Liver (tissue), 9 donors: ENCODE results near the gene SMIM27. TPM values are rescaled to one million over a fixed set of nuclear protein-coding genes. Genes with fewer than 3 reads are reported as not detected.
A peak's percentile ranks its signal among the peaks of the same experiment; 100 is the strongest.

Experiments used
- DNase-seq: peaks from one replicate; pipeline ENCODE4 v3.0.0-alpha.2; 2017; ENCODE audit warnings: low spot score
- H3K27ac ChIP-seq, 2 donors: one replicate each; pipeline ENCODE4 v1.7.0; 2013; ENCODE audit warnings: inconsistent platforms in 2 of 2, low read length in 2 of 2, control low read depth in 1 of 2, low read depth in 1 of 2, mild to moderate bottlenecking in 1 of 2
- H3K27me3 ChIP-seq, 4 donors: one replicate each; pipeline versions ENCODE4 v1.6.1 to v1.7.0; 2013; ENCODE audit warnings: low read length in 3 of 4, inconsistent platforms in 1 of 4, mild to moderate bottlenecking in 1 of 4, moderate library complexity in 1 of 4; ENCODE audit not compliant: control insufficient read depth in 4 of 4, insufficient read depth in 4 of 4
- H3K36me3 ChIP-seq, 4 donors: one replicate each; pipeline versions ENCODE4 v1.6.1 to v1.7.0; 2013; ENCODE audit warnings: low read length in 3 of 4, mild to moderate bottlenecking in 3 of 4, low read depth in 1 of 4, moderate library complexity in 1 of 4; ENCODE audit not compliant: control insufficient read depth in 4 of 4, insufficient read depth in 3 of 4
- H3K4me1 ChIP-seq, 4 donors: one replicate each; pipeline versions ENCODE4 v1.6.1 to v1.7.0; 2013; ENCODE audit warnings: low read length in 3 of 4, mild to moderate bottlenecking in 3 of 4, moderate library complexity in 1 of 4; ENCODE audit not compliant: control insufficient read depth in 4 of 4, insufficient read depth in 4 of 4
- H3K4me3 ChIP-seq, 3 donors: one replicate each; pipeline versions ENCODE4 v1.6.1 to v1.7.0; 2013; ENCODE audit warnings: low read length in 3 of 3, control low read depth in 1 of 3, low read depth in 1 of 3, mild to moderate bottlenecking in 1 of 3
- H3K9ac ChIP-seq, 2 donors: one replicate each; pipeline ENCODE4 v1.7.0; 2013; ENCODE audit warnings: low read length in 2 of 2, mild to moderate bottlenecking in 2 of 2, moderate library complexity in 2 of 2, control low read depth in 1 of 2, low read depth in 1 of 2
- H3K9me3 ChIP-seq, 4 donors: one replicate each; pipeline versions ENCODE4 v1.6.1 to v1.7.0; 2013; ENCODE audit warnings: low read length in 3 of 4; ENCODE audit not compliant: control insufficient read depth in 4 of 4
- EGR1 ChIP-seq, 2 donors: IDR thresholded peaks; 2 replicates each; pipeline ENCODE4 v1.6.1; 2016 to 2018; ENCODE audit warnings: antibody characterized with exemption in 2 of 2, low read depth in 2 of 2
- FOXA1 ChIP-seq: IDR thresholded peaks from 2 replicates; pipeline ENCODE4 v1.6.1; 2016; ENCODE audit warnings: antibody characterized with exemption
- FOXA2 ChIP-seq: IDR thresholded peaks from 2 replicates; pipeline ENCODE4 v1.6.1; 2016; ENCODE audit warnings: antibody characterized with exemption
- GABPA ChIP-seq, 2 donors: IDR thresholded peaks in 1 of 2; conservative IDR thresholded peaks in 1 of 2; 2 replicates each; pipeline ENCODE4 v1.6.1; 2016; ENCODE audit warnings: antibody characterized with exemption in 2 of 2, mild to moderate bottlenecking in 1 of 2, moderate library complexity in 1 of 2
- HNF4A ChIP-seq, 2 donors: conservative IDR thresholded peaks; 2 replicates each; pipeline ENCODE4 v1.6.1; 2016; ENCODE audit warnings: antibody characterized with exemption in 2 of 2, mild to moderate bottlenecking in 2 of 2
- HNF4G ChIP-seq: IDR thresholded peaks from 2 replicates; pipeline ENCODE4 v1.6.1; 2016; ENCODE audit warnings: antibody characterized with exemption
- JUND ChIP-seq, 2 donors: IDR thresholded peaks; 2 replicates each; pipeline ENCODE4 v1.6.1; 2016; ENCODE audit warnings: antibody characterized with exemption in 2 of 2
- NR2F2 ChIP-seq: IDR thresholded peaks from 2 replicates; pipeline ENCODE4 v1.6.1; 2016; ENCODE audit warnings: antibody characterized with exemption
- RAD21 ChIP-seq, 2 donors: IDR thresholded peaks; 2 replicates each; pipeline ENCODE4 v1.6.1; 2016; ENCODE audit warnings: antibody characterized with exemption in 2 of 2, mild to moderate bottlenecking in 2 of 2
- RXRA ChIP-seq, 2 donors: IDR thresholded peaks; 2 replicates each; pipeline ENCODE4 v1.6.1; 2017 to 2018; ENCODE audit warnings: antibody characterized with exemption in 2 of 2, mild to moderate bottlenecking in 1 of 2
- SP1 ChIP-seq: IDR thresholded peaks from 2 replicates; pipeline ENCODE4 v1.6.1; 2018; ENCODE audit warnings: antibody characterized with exemption, mild to moderate bottlenecking
- TAF1 ChIP-seq: conservative IDR thresholded peaks from 2 replicates; pipeline ENCODE4 v1.6.1; 2016; ENCODE audit warnings: antibody characterized with exemption, mild to moderate bottlenecking
- YY1 ChIP-seq: IDR thresholded peaks from 2 replicates; pipeline ENCODE4 v1.6.1; 2016; ENCODE audit warnings: antibody characterized with exemption, mild to moderate bottlenecking
- WGBS: extraction: QIAGEN DNeasy Blood & Tissue Kit; methylation state at CpG from one replicate; pipeline ENCODE4 v1.1.7; 2013; 5-methylcytosine and 5-hydroxymethylcytosine counted together
- polyA plus RNA-seq, 2 donors: library from polyadenylated mRNA; stranded (reverse) in 1 of 2; unstranded in 1 of 2; fragments of 200-250 nt in 1 of 2; fragments of >200 nt in 1 of 2; fragmentation: Nextera tagmentation in 1 of 2; extraction: Ambion mirVana in 1 of 2; gene quantifications; one replicate each; pipeline versions ENCODE4 v1.2.1 to v1.2.3, GENCODE V29; 2013 to 2015
- total RNA-seq, 2 donors: library from RNA; depleted of rRNA; stranded (reverse); fragments of >200 nt; gene quantifications; one replicate each; pipeline ENCODE4 v1.2.3, GENCODE V29; 2014
- TF ChIP-seq, protein P1 (sequence below): IDR thresholded peaks from 2 replicates; pipeline ENCODE4 v1.6.1; 2016; ENCODE audit warnings: antibody characterized with exemption
- TF ChIP-seq, protein P2 (sequence below): IDR thresholded peaks from 2 replicates; pipeline ENCODE4 v1.6.1; 2016; ENCODE audit warnings: antibody characterized with exemption
- TF ChIP-seq, protein P3 (sequence below): fragments of 150-350 bp; IDR thresholded peaks from 2 replicates; pipeline ENCODE4 v1.5.1; 2017; ENCODE audit warnings: improper control_type of control experiment, low read depth, low read length; ENCODE audit not compliant: missing input control
- TF ChIP-seq, protein P4 (sequence below): IDR thresholded peaks from 2 replicates; pipeline ENCODE4 v1.6.1; 2016; ENCODE audit warnings: antibody characterized with exemption, mild to moderate bottlenecking
- TF ChIP-seq, protein P5 (sequence below): IDR thresholded peaks from 2 replicates; pipeline ENCODE4 v1.6.1; 2016; ENCODE audit warnings: antibody characterized with exemption
- donor health status: healthy.
- donor health status: healthy.
- donor health status: healthy.
- donor health status: healthy.
- donor health status: healthy.

Gene SMIM27
- total and polyA plus RNA-seq, 4 donors: 1.0 to 17.0 (median 4.4) TPM

DNA sequence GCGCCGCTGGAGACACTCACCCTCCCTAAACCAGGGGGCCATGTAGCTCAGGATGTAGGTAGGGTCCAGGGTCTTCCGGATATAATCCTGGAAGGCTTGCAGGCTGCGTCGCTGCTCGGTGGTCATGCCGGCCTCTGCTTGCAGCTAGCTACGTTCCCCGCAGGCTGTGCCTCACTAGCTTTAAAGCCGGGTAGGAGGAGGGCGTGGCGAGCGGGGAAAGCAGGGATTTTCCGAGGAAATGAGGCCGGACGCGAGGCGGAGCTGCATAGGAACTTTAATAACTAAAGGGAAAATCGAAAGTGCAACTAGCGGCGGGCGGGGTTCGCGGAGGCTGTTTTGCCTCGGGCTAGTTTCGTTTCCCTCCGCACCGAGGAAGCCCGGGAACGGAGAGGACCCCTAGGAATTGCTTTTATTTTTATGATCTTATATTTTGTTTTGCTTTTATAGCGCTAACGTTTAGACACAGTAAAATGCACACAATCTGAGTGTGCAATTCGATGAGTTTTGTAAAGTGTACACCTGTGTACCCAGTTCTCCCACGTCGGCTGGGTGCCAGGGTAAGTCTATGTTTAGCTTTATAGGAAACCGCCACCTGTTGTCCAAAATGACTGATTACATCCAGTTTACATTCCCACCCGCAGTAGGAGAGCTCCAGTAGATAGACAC is 26.0 kb upstream of the SMIM27 start, which contains the start of gene RIGI:
RIGI (minus strand) TSS at position 156 of the 666 bp plus-strand sequence; CDS start at position 126, 30 bp downstream.
- DNase-seq: peak; percentile 81
- under 1% methylated on average over 37 of the region's 37 CpGs for WGBS
- TF ChIP-seq, protein P1, sequence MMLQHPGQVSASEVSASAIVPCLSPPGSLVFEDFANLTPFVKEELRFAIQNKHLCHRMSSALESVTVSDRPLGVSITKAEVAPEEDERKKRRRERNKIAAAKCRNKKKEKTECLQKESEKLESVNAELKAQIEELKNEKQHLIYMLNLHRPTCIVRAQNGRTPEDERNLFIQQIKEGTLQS: no peak
- TF ChIP-seq EGR1 (IDR thresholded peaks at IDR 0.05; ENCODE audit: low read depth in 2 of 2) (peak; percentile 65 to 82), JUND (IDR thresholded peaks at IDR 0.05) (no peak), YY1 (peak; percentile 73), FOXA2 (peak; percentile 50), NR2F2 (peak; percentile 42), RXRA (IDR thresholded peaks at IDR 0.05) (peak; percentile 58 to 60), FOXA1 (peak; percentile 20), TAF1 (peak; percentile 56), SP1 (peak; percentile 71), HNF4A (conservative IDR thresholded peaks at IDR 0.05) (peak; percentile 9 to 54), HNF4G (no peak), RAD21 (IDR thresholded peaks at IDR 0.05) (peak; percentile 76 to 81), GABPA (IDR thresholded peaks at IDR 0.05 in 1 of 2, conservative IDR thresholded peaks at IDR 0.05 in 1 of 2) (peak in 1 of 2 donors; percentile 60)
- TF ChIP-seq, protein P2, sequence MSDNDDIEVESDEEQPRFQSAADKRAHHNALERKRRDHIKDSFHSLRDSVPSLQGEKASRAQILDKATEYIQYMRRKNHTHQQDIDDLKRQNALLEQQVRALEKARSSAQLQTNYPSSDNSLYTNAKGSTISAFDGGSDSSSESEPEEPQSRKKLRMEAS: peak; percentile 97
- TF ChIP-seq, protein P3, sequence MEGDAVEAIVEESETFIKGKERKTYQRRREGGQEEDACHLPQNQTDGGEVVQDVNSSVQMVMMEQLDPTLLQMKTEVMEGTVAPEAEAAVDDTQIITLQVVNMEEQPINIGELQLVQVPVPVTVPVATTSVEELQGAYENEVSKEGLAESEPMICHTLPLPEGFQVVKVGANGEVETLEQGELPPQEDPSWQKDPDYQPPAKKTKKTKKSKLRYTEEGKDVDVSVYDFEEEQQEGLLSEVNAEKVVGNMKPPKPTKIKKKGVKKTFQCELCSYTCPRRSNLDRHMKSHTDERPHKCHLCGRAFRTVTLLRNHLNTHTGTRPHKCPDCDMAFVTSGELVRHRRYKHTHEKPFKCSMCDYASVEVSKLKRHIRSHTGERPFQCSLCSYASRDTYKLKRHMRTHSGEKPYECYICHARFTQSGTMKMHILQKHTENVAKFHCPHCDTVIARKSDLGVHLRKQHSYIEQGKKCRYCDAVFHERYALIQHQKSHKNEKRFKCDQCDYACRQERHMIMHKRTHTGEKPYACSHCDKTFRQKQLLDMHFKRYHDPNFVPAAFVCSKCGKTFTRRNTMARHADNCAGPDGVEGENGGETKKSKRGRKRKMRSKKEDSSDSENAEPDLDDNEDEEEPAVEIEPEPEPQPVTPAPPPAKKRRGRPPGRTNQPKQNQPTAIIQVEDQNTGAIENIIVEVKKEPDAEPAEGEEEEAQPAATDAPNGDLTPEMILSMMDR: peak; percentile 61
- TF ChIP-seq, protein P4, sequence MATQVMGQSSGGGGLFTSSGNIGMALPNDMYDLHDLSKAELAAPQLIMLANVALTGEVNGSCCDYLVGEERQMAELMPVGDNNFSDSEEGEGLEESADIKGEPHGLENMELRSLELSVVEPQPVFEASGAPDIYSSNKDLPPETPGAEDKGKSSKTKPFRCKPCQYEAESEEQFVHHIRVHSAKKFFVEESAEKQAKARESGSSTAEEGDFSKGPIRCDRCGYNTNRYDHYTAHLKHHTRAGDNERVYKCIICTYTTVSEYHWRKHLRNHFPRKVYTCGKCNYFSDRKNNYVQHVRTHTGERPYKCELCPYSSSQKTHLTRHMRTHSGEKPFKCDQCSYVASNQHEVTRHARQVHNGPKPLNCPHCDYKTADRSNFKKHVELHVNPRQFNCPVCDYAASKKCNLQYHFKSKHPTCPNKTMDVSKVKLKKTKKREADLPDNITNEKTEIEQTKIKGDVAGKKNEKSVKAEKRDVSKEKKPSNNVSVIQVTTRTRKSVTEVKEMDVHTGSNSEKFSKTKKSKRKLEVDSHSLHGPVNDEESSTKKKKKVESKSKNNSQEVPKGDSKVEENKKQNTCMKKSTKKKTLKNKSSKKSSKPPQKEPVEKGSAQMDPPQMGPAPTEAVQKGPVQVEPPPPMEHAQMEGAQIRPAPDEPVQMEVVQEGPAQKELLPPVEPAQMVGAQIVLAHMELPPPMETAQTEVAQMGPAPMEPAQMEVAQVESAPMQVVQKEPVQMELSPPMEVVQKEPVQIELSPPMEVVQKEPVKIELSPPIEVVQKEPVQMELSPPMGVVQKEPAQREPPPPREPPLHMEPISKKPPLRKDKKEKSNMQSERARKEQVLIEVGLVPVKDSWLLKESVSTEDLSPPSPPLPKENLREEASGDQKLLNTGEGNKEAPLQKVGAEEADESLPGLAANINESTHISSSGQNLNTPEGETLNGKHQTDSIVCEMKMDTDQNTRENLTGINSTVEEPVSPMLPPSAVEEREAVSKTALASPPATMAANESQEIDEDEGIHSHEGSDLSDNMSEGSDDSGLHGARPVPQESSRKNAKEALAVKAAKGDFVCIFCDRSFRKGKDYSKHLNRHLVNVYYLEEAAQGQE: peak; percentile 80
- TF ChIP-seq, protein P5, sequence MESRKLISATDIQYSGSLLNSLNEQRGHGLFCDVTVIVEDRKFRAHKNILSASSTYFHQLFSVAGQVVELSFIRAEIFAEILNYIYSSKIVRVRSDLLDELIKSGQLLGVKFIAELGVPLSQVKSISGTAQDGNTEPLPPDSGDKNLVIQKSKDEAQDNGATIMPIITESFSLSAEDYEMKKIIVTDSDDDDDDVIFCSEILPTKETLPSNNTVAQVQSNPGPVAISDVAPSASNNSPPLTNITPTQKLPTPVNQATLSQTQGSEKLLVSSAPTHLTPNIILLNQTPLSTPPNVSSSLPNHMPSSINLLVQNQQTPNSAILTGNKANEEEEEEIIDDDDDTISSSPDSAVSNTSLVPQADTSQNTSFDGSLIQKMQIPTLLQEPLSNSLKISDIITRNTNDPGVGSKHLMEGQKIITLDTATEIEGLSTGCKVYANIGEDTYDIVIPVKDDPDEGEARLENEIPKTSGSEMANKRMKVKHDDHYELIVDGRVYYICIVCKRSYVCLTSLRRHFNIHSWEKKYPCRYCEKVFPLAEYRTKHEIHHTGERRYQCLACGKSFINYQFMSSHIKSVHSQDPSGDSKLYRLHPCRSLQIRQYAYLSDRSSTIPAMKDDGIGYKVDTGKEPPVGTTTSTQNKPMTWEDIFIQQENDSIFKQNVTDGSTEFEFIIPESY: peak; percentile 74
- H3K4me3 ChIP-seq: peak within 1 kb of the TSS; percentile 53 to 91 (median 60)
- H3K27me3 ChIP-seq: no peaks in the 10 kb centered on the region
- H3K9me3 ChIP-seq: no peaks in the 10 kb centered on the region
- H3K36me3 ChIP-seq: peaks cover 0 to 2% (median under 1%) of the 10 kb centered on the region in 4 donors
- H3K4me1 ChIP-seq: peaks cover 13 to 33% (median 20%) of the 10 kb centered on the region in 4 donors
- peak within 1 kb of the TSS; percentile 62 to 78 for H3K27ac ChIP-seq
- H3K9ac ChIP-seq: peak within 1 kb of the TSS; percentile 64 to 88
